H54 (cell line): ENCODE data around the gene NLRP6.
"Not testable (repeated sequence)": the region's sequence is repeated elsewhere in the genome, so short reads cannot be mapped to it uniquely, and the experiment has no call there.

Experiments used
- DNase-seq: peaks from one replicate; pipeline ENCODE4 v3.0.0; 2011; ENCODE audit warnings: low spot score, mixed read lengths; ENCODE audit not compliant: insufficient read length
- FAIRE-seq: peaks from 3 replicates; lab custom pipeline; 2011; peaks lifted over from hg19 to GRCh38; lab: Jason Lieb, UNC
- POLR2A ChIP-seq: IDR thresholded peaks from 2 replicates; pipeline ENCODE4 v1.6.1; 2011; ENCODE audit warnings: low read depth, mild to moderate bottlenecking, low read length

The NLRP6 gene

DNA sequence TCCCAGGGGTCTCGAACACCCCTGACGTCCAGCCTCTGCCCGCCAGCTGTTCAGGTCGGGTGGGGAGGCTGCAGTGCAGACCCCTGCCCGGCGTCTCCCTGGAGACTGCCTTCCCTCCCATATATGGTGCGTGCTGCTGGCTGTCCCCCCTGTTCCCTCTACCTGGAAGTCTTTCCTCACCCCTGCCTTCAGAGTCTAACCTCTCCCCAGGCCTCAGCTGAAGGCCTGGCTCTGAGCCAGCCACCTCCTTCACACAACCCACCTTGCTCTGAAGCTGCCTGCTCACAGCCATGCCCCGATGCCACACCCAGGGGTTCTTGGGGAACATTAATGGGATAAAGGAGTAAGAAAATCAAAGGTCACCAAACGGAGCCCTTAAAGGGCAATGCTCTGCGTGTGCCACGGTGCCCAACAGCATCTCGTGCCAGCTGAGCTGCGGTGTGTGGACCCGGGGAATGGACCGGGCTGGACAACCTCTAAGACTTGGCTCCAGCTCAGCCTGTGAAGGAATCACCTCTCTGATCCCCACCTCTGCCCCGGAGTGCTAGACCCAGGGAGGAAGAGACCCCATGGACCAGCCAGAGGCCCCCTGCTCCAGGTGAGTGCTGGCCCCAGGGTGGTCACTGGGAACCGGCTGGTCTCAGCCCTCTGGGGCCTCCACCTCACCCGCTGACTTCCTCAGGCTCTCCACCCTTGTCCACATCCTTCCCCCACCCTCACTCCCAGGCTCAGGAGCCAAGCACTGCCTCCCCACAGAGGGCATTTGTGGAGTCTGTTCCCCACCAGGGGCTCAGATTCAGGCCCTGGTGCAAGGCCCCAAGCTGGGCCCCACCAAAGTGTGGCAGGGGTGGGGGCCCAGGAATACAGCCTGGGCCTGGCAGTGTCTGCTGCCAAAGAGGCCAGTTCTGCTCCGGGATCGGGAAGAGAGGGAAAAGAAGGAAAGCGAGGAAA lies at the start of gene NLRP6:
Gene NLRP6 (plus strand): TSS at position 407 of the 951 bp plus-strand sequence. CDS start 163 bp downstream, at position 570.
- DNase-seq: no peak
- no peak for FAIRE-seq

DNA sequence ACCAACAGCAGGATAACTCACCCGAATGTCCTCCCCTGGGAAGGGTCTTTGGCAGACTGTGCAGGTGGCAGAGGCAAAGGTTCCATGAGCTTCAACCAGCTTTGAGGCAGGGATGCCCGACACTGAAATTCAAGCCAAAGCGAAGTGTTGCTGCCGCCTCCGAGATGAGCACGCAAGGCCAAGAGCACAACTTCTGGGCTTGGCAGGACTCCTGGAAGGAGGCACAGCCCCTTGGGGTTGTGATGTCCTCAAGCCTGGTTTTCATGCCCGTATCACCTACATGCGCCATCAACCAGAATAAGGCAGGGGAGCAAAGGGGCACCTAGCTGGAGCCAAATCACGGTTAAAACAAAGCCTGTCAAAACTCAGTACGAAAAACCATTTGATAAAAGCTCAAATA lies 47.8 kb upstream of the NLRP6 start:
- no peak for TF ChIP-seq POLR2A
- no peak for DNase-seq
- FAIRE-seq: no peak

More for the DNA sequence above, at the start of gene NLRP6:
- TF ChIP-seq POLR2A: no peak

DNA sequence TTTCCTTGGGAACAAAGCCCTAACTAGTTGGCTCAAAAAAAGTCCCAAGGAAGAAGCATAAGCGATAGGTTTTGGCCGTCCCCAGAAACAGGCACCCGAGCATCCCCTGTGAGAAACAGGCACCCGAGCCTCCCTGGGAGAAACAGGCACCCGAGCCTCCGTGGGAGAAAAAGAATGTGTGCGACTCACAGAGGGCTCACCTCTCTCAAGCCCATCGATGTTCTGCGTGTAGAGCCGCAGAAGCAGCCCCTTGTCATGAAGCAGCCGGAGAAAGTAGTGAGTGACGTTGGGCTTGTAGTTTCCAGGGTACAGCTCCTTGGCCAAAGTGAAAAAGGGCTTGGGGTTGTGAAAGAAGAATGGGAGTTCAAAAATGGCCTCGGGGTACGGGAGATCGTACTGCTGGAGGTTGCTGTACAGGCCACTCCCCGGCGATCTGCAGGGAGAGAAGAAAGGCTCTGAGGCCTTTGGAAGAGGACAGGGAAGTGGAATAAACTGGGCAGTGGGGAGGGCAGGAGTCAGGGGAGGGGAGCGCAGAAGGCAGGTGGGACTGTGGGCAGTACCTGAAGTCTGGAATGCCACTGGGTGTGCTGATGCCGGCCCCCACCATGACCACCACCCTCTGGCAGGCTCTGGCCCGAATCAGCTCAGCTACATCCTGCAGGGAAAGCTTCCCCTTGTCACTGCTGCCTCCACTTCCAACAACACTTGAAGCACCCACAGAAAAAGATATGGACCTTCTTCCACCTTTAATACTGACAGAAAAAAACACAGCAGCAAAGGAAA lies 45.2 kb upstream of the NLRP6 start:
- TF ChIP-seq POLR2A: no peak
- FAIRE-seq (no peak), DNase-seq (no peak)

- TF ChIP-seq POLR2A: no peak
- FAIRE-seq (no peak), DNase-seq (no peak)
Measured at GRCh38 chr11:235180-235579, 43.0 kb upstream of the NLRP6 start.

DNA sequence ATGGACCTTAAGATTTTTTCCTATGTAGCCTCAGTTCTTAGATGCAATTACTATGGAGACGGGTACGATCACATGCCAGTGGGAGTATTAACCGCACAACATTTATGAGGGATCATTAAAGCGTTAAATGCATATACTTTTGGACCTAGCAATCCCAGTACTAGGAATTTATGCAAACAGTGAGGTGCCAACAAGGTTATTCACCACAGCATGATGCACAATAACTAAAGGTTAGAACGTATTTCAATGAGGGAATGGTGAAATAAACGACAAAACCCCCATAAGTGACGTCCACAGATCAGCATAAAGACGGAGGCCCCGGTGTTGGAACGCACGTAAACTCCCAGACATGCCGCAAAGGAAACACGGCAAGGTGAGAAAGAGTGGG lies 42.6 kb upstream of the NLRP6 start:
- FAIRE-seq (no peak), DNase-seq (no peak)
- no peak for TF ChIP-seq POLR2A

DNA sequence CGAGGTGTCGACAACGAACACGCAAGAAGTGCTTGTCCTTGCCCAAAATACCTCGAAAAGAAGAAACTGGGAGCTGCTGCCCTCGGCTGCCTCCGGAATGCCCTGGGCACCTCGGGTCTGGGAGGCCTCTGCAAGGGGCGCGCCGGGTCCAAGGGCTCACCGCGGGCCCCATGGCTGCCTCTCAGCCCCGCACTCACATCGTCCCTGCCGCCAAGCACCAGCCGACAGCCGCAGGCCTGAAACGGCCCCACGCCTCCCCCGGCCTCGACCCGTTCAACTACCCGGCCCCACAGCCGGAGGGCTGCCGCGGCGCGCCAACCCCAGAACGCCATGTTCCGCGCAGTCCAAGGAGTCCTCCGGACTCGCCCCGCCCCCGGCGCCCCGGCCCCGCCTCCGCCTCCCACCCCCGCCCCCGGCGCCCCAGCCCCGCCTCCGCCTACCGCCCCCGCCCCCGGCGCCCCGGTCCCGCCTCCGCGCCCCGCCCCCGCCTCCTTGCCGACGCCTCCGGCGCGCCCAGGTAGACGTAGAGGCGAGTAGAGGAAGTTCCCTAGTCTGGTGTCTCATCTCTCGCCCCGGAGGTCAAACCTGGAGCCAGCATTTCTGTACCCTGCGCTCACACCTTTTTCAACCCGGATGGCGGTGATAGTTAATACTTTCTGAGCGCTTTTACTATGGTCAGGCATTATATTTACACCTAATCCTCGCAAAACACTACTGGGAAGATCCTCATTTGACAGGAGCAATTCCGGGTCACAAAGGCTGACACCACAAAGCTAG lies 42.0 kb upstream of the NLRP6 start, which contains the start of gene SIRT3:
Gene SIRT3 (minus strand): TSS at position 346 of the 777 bp plus-strand sequence. CDS start 14 bp downstream, at position 332.
- DNase-seq: peak; percentile 98
- FAIRE-seq: no peak
- TF ChIP-seq POLR2A: peak; percentile 89

- FAIRE-seq: no peak
- DNase-seq: peak; percentile 96
- TF ChIP-seq POLR2A: peak; percentile 74
Measured at GRCh38 chr11:236774-237767, 41.1 kb upstream of the NLRP6 start, which contains the start of gene PSMD13. Gene PSMD13 (plus strand): TSS chr11:236976. CDS start chr11:237050, 74 bp downstream.

DNA sequence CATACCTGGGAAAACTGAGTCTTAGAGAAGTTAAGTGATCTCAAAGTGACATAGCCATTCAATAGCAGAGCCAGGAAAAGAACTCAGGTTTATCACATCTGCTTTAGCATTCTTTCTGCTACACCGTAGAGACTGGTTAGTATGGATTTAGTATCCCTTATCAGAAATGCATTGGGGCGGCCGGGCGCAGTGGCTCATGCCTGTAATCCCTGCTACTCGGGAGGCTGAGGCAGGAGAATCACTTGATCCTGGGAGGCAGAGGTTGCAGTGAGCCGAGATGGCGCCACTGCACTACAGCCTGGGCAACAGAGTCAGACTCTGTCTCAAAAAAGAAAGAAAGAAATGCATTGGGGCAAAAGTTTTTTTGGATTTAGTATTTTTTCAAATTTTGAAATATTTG lies 39.9 kb upstream of the NLRP6 start:
- not testable (repeated sequence) for DNase-seq, FAIRE-seq

GRCh38 chr11:240315-240714 lies 37.9 kb upstream of the NLRP6 start:
- FAIRE-seq (no peak), DNase-seq (no peak)
- no peak for TF ChIP-seq POLR2A

DNA sequence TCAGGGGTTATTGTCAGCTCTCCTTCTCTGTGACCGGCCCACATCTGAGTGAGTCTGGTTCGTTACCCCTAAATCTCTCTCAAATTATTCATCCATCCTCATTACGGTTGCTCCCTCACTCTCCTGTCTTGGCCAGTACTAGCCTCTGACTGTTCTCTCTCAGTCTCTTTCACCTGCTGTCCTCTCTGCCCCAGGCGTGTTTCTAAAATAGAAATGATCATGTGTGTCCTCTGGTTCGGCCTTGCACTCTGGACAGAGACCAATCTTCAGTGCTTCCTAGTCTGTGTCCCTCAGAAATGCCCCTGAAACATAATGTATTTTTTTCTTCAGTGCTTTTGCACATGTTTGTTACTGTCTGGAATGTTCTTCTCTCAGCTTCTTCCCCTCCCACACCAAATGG lies 36.6 kb upstream of the NLRP6 start:
- FAIRE-seq (no peak), DNase-seq (no peak)
- no peak for TF ChIP-seq POLR2A

DNA sequence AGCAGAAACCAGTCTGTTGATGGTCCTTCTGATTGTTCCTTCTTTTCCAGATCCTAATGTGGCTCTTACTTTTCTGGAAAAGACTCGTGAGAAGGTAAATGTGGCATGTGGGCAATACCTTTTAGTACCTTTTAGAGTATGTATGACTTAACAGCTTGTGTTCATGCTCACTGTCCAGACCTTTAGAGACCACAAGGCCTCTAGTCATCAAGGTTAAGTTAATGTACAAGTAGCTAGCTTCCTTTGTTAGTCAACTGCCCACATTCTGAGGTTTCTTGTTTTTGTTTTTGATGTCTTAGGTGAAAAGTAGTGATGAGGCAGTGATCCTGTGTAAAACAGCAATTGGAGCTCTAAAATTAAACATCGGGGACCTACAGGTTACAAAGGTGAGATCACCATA lies 33.8 kb upstream of the NLRP6 start:
- no peak for TF ChIP-seq POLR2A
- no peak for FAIRE-seq
- no peak for DNase-seq

DNA sequence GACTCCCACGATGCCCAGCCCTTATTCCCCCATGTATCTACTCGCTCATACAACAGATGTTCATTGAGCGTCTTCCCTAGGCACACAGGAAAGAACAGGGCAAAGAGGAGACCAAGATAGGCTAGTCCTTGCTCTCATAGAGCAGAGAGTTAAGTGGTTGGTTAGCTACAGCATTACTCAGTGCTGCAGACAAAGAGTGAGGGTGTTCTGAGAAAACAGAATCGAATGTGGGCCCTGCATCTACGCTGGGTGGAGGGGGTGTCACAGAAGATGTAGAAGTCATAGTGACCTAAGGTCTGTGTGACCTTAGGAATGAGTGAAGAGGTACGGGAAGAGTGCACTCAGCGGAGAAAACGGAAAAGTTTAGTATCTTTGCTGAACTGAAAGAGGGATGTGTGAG lies 29.1 kb upstream of the NLRP6 start:
- FAIRE-seq (no peak), DNase-seq (no peak)
- no peak for TF ChIP-seq POLR2A
